Fibroblast of the aortic adventitia (primary cell): ENCODE data around the gene KNTC1. TPM values are rescaled to one million over a fixed set of nuclear protein-coding genes. Genes with fewer than 3 reads are reported as not detected.
A peak's percentile ranks its signal among the peaks of the same experiment; 100 is the strongest.
"Not testable (repeated sequence)": the region's sequence is repeated elsewhere in the genome, so short reads cannot be mapped to it uniquely, and the experiment has no call there.

Source experiments
- DNase-seq: peaks from one replicate; pipeline ENCODE4 v3.0.0-alpha.2; 2010; ENCODE audit warnings: low read depth
- H3K4me3 ChIP-seq: 2 replicates; pipeline ENCODE4 v1.5.1; 2011; ENCODE audit warnings: low read depth, mild to moderate bottlenecking, control low read depth, low read length, moderate library complexity
- CTCF ChIP-seq: IDR thresholded peaks from 2 replicates; pipeline ENCODE4 v1.5.1; 2011; ENCODE audit warnings: mild to moderate bottlenecking, low read length, control low read depth, inconsistent platforms; ENCODE audit not compliant: insufficient read depth
- total RNA-seq: library from RNA; depleted of rRNA; stranded (reverse); fragments of >200 nt; gene quantifications from 2 replicates; pipeline ENCODE4 v1.2.3, GENCODE V29; 2012; ENCODE audit warnings: low replicate concordance

KNTC1 gene
- total RNA-seq, 1 donor: 69.3 TPM

GRCh38 chr12:122486805-122487426 lies 40.1 kb upstream of the KNTC1 start:
- H3K4me3 ChIP-seq: no peak overlapping the region
- no peak for TF ChIP-seq CTCF
- DNase-seq: no peak

GRCh38 chr12:122487807-122488206 lies 39.2 kb upstream of the KNTC1 start:
- not testable (repeated sequence) for DNase-seq

GRCh38 chr12:122489038-122489437 lies 38.0 kb upstream of the KNTC1 start:
- TF ChIP-seq CTCF: no peak
- no peak for DNase-seq
- no peak overlapping the region for H3K4me3 ChIP-seq

More at GRCh38 chr12:122487807-122488206, 39.2 kb upstream of the KNTC1 start:
- H3K4me3 ChIP-seq: not testable (repeated sequence)

- TF ChIP-seq CTCF: no peak
- DNase-seq: no peak
Measured at GRCh38 chr12:122491991-122492390, 35.1 kb upstream of the KNTC1 start.

GRCh38 chr12:122493222-122493621 lies 33.8 kb upstream of the KNTC1 start:
- not testable (repeated sequence) for H3K4me3 ChIP-seq, DNase-seq

More at GRCh38 chr12:122491991-122492390, 35.1 kb upstream of the KNTC1 start:
- H3K4me3 ChIP-seq: no peak overlapping the region

GRCh38 chr12:122495258-122495657 lies 31.8 kb upstream of the KNTC1 start:
- H3K4me3 ChIP-seq: no peak overlapping the region
- no peak for TF ChIP-seq CTCF
- no peak for DNase-seq

- DNase-seq: peak; percentile 70
- peak overlapping the region; percentile 92 for H3K4me3 ChIP-seq
- no peak for TF ChIP-seq CTCF
Measured at GRCh38 chr12:122499991-122500684, 26.9 kb upstream of the KNTC1 start.
